Ovary (tissue), 10 donors: ENCODE results near the gene PTPN3. TPM values are rescaled to one million over a fixed set of nuclear protein-coding genes. Genes with fewer than 3 reads are reported as not detected.
"Not testable (repeated sequence)": the region's sequence is repeated elsewhere in the genome, so short reads cannot be mapped to it uniquely, and the experiment has no call there.

Experiments used
- DNase-seq, 5 donors: peaks; one replicate each; pipeline ENCODE4 v3.0.0-alpha.2; 2019 to 2020
- H3K27ac ChIP-seq, 2 donors: fragments of 200-600 bp; one replicate each; pipeline versions ENCODE4 v1.5.1 to v1.8.0; 2019 to 2022
- H3K27me3 ChIP-seq: fragments of 200-600 bp; one replicate; pipeline ENCODE4 v1.8.0; 2022
- H3K36me3 ChIP-seq: fragments of 200-600 bp; sonication (generic); one replicate; pipeline ENCODE4 v1.5.1; 2019
- H3K4me1 ChIP-seq: one replicate; pipeline ENCODE4 v1.8.1; 2013; ENCODE audit warnings: mild to moderate bottlenecking, moderate library complexity; ENCODE audit not compliant: insufficient read depth
- H3K4me3 ChIP-seq: fragments of 200-600 bp; sonication (generic); one replicate; pipeline ENCODE4 v1.5.1; 2017
- H3K9me3 ChIP-seq, 2 donors: fragments of 200-600 bp in 1 of 2; sonication (generic) in 1 of 2; one replicate each; pipeline versions ENCODE4 v1.5.1 to v1.8.1; 2013 to 2019; ENCODE audit warnings: mild to moderate bottlenecking in 1 of 2, moderate library complexity in 1 of 2
- EP300 ChIP-seq: sonication (generic); formaldehyde crosslinking; IDR thresholded peaks from one replicate; pipeline ENCODE4 v1.6.1; 2017; ENCODE audit warnings: antibody characterized with exemption
- POLR2A ChIP-seq: fragments of 450-650 bp; IDR thresholded peaks from one replicate; pipeline ENCODE4 v1.6.1; 2017; ENCODE audit warnings: antibody characterized with exemption, mild to moderate bottlenecking, moderate library complexity
- WGBS, 3 donors: extraction: QIAGEN DNeasy Blood & Tissue Kit in 1 of 3; methylation state at CpG; one replicate each; pipeline versions ENCODE4 v1.1.5 to v1.1.7; 2013 to 2017; 5-methylcytosine and 5-hydroxymethylcytosine counted together
- intact Hi-C, 4 donors: fragments of 100-400 bp; cut with DNase I; formaldehyde crosslinking; loops; one replicate each; pipeline versions ENCODE4 v1.11.0 to v1.15.1; 2022 to 2023
- long read RNA-seq, 3 donors: library from polyadenylated mRNA in 2 of 3; unstranded in 2 of 3; transcript quantifications; one replicate each; pipeline ENCODE4 v2.0.0 and lab custom pipeline, GENCODE V29; 2021 to 2026
- polyA plus RNA-seq, 2 donors: library from polyadenylated mRNA; stranded (reverse); fragments of 200-250 nt in 1 of 2; fragments of 350-450 nt in 1 of 2; fragmentation: Illumina TruSeq in 1 of 2; extraction: RNeasy Lipid Tissue Mini Kit (QIAGEN cat#74804) in 1 of 2; gene quantifications; one replicate each; pipeline ENCODE4 v1.2.3, GENCODE V29; 2013 to 2014
- total RNA-seq, 7 donors: library from RNA; depleted of rRNA in 2 of 7; stranded (reverse); fragments of >200 nt in 2 of 7; fragmentation: NEBNext Ultra II Directional in 3 of 7; extraction: Animal tissue kit (Norgen Biotek cat#: 25700) in 3 of 7; gene quantifications; one replicate each; pipeline versions ENCODE4 v1.1.0 to v1.2.4, GENCODE V29; 2016 to 2023
- TF ChIP-seq, protein P1 (sequence below), 3 donors: fragments of 450-650 bp in 2 of 3; fragments of 200-600 bp in 1 of 3; IDR thresholded peaks; one replicate each; pipeline versions ENCODE4 v1.5.1 to v1.8.0; 2016 to 2022; ENCODE audit warnings: antibody characterized with exemption in 3 of 3, mild to moderate bottlenecking in 1 of 3
- donor health status: DM: no; HTN: no; CAD: no; lungs with moderate emphysema.
- donor health status: DM: no; HTN: no; CAD: no.
- donor health status: Bipolar disorder and iron deficiency.
- donor health status: DM: yes; HTN: yes; CAD: no.
- donor health status: DM: no; HTN: no; CAD: no.
- donor health status: DM: yes; HTN: yes; CAD: no.

The PTPN3 gene, protein sequence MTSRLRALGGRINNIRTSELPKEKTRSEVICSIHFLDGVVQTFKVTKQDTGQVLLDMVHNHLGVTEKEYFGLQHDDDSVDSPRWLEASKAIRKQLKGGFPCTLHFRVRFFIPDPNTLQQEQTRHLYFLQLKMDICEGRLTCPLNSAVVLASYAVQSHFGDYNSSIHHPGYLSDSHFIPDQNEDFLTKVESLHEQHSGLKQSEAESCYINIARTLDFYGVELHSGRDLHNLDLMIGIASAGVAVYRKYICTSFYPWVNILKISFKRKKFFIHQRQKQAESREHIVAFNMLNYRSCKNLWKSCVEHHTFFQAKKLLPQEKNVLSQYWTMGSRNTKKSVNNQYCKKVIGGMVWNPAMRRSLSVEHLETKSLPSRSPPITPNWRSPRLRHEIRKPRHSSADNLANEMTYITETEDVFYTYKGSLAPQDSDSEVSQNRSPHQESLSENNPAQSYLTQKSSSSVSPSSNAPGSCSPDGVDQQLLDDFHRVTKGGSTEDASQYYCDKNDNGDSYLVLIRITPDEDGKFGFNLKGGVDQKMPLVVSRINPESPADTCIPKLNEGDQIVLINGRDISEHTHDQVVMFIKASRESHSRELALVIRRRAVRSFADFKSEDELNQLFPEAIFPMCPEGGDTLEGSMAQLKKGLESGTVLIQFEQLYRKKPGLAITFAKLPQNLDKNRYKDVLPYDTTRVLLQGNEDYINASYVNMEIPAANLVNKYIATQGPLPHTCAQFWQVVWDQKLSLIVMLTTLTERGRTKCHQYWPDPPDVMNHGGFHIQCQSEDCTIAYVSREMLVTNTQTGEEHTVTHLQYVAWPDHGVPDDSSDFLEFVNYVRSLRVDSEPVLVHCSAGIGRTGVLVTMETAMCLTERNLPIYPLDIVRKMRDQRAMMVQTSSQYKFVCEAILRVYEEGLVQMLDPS
- total RNA-seq (10 to 100 TPM in 1 of 7 donors, 1 to 10 TPM in 4, under 1 TPM in 2; 0.20 to 17.8 (median 1.6) TPM), polyA plus RNA-seq (1 to 10 TPM in 1 of 2 donors, under 1 TPM in 1; 0.59 to 1.9 TPM)
- long read RNA-seq, donor 1: 0 reads
- long read RNA-seq, donor 2, full-length matches to known transcripts: 4 of 4 reads
- long read RNA-seq, donor 2, partial matches to known transcripts: 0 of 4 reads
- long read RNA-seq, donor 2, other reads (novel, unspliced or antisense): 0 of 4 reads
- long read RNA-seq, donor 3, partial matches to known transcripts: 0 of 1 reads
- long read RNA-seq, donor 3, other reads (novel, unspliced or antisense): 1 of 1 reads

- Histone ChIP-seq H3K27ac (no peak within 1 kb of the TSS), H3K9me3 (no peaks in the 10 kb centered on the region), H3K4me1 (peaks cover 1% of the 10 kb centered on the region), H3K36me3 (no peaks in the 10 kb centered on the region), H3K27me3 (no peaks in the 10 kb centered on the region), H3K4me3 (peak within 1 kb of the TSS; percentile 37)
- TF ChIP-seq, protein P1, sequence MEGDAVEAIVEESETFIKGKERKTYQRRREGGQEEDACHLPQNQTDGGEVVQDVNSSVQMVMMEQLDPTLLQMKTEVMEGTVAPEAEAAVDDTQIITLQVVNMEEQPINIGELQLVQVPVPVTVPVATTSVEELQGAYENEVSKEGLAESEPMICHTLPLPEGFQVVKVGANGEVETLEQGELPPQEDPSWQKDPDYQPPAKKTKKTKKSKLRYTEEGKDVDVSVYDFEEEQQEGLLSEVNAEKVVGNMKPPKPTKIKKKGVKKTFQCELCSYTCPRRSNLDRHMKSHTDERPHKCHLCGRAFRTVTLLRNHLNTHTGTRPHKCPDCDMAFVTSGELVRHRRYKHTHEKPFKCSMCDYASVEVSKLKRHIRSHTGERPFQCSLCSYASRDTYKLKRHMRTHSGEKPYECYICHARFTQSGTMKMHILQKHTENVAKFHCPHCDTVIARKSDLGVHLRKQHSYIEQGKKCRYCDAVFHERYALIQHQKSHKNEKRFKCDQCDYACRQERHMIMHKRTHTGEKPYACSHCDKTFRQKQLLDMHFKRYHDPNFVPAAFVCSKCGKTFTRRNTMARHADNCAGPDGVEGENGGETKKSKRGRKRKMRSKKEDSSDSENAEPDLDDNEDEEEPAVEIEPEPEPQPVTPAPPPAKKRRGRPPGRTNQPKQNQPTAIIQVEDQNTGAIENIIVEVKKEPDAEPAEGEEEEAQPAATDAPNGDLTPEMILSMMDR (IDR thresholded peaks at IDR 0.05): no peak
- TF ChIP-seq POLR2A (no peak), EP300 (no peak)
- DNase-seq: peak in 2 of 5 donors; percentile 23 to 32
- 5 to 9% (median 8%) methylated on average over 60 to 78 of the region's 78 CpGs for WGBS, 3 donors
- intact Hi-C loops: no loop called here
These were observed at the start of gene PTPN3 for GRCh38 chr9:109498195-109499092. Gene PTPN3, minus strand, starts transcription at chr9:109498307. Its CDS starts 34,873 bp downstream, at chr9:109463434.

DNA sequence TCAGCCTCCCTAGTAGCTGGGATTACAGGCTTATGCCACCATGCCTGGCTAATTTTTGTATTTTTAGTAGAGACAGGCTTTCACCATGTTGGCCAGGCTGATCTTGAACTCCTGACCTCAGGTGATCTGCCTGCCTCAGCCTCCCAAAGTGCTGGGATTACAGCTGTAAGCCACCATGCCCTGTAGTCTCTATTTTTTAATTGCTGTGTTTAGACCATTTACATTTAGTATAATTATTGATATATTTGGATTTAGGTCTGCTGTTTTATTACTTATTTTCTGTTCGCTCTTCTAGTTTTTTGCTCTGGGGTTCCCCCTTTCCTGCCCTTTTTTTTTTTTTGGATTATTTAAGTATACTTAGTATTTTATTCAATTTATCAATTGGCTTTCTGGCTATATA is 46.8 kb upstream of the PTPN3 start:
- DNase-seq, intact Hi-C loops, H3K36me3 ChIP-seq, H3K27me3 ChIP-seq, H3K27ac ChIP-seq, H3K4me3 ChIP-seq, H3K4me1 ChIP-seq, H3K9me3 ChIP-seq: not testable (repeated sequence)
- WGBS, 3 donors: 86 to 97% (median 89%) methylated on average over 1 of the region's 1 CpG

GRCh38 chr9:109542922-109543321 is 44.8 kb upstream of the PTPN3 start:
- Histone ChIP-seq H3K36me3 (no peaks in the 10 kb centered on the region), H3K9me3 (peaks cover 0 to 4% of the 10 kb centered on the region in 2 donors), H3K27ac (no peak overlapping the region), H3K4me3 (no peak overlapping the region), H3K4me1 (no peaks in the 10 kb centered on the region), H3K27me3 (no peaks in the 10 kb centered on the region)
- TF ChIP-seq EP300 (no peak), POLR2A (no peak)
- TF ChIP-seq, protein P1 (IDR thresholded peaks at IDR 0.05): no peak
- WGBS, 3 donors: 51 to 71% (median 56%) methylated on average over 4 of the region's 4 CpGs
- no peak for DNase-seq
- intact Hi-C loops: no loop called here

GRCh38 chr9:109538346-109538745 is 40.2 kb upstream of the PTPN3 start:
- intact Hi-C loops: no loop called here
- H3K27me3 ChIP-seq: no peaks in the 10 kb centered on the region
- H3K4me3 ChIP-seq: no peak overlapping the region
- H3K9me3 ChIP-seq: no peaks in the 10 kb centered on the region
- DNase-seq: no peak
- H3K27ac ChIP-seq: no peak overlapping the region
- no peaks in the 10 kb centered on the region for H3K36me3 ChIP-seq
- TF ChIP-seq EP300: no peak
- TF ChIP-seq, protein P1 (IDR thresholded peaks at IDR 0.05): no peak
- no peak for TF ChIP-seq POLR2A
- 83 to 87% (median 86%) methylated on average over 5 of the region's 5 CpGs for WGBS, 3 donors
- no peaks in the 10 kb centered on the region for H3K4me1 ChIP-seq
